DOHH2 (cell line): Measurements from ENCODE around the gene HLTF.

Source experiments
- CTCF ChIP-seq: fragments of 200-600 bp; sonication (generic); IDR thresholded peaks from one replicate; pipeline ENCODE4 v1.5.1; 2014; ENCODE audit warnings: antibody characterized with exemption, mild to moderate bottlenecking, low read depth, low read length; ENCODE audit not compliant: poor library complexity, severe bottlenecking
- EZH2phosphoT487 ChIP-seq: fragments of 200-600 bp; sonication (generic); IDR thresholded peaks from 2 replicates; pipeline ENCODE4 v1.6.1; 2017; ENCODE audit warnings: borderline replicate concordance, mild to moderate bottlenecking, antibody characterized with exemption, low read length, moderate library complexity, mixed read lengths

- TF ChIP-seq CTCF (no peak), EZH2phosphoT487 (no peak)
These were observed 80.9 kb downstream of the HLTF start for GRCh38 chr3:149005416-149005815.
